ENCODE measurements around the gene ADGRB3. TPM values are rescaled to one million over a fixed set of nuclear protein-coding genes. Genes with fewer than 3 reads are reported as not detected.

The ADGRB3 gene
- total RNA-seq, 6 donors from 2014 or later, result 1.1 to 7.3 (median 3.0) TPM

- TF ChIP-seq POLR2A (IDR thresholded peaks at IDR 0.05) (no peak), CTCF (IDR thresholded peaks at IDR 0.05) (no peak), EP300 (IDR thresholded peaks at IDR 0.05) (no peak), POLR2AphosphoS5 (IDR thresholded peaks at IDR 0.05) (no peak)
- H3K9me3 ChIP-seq, result no peaks in the 10 kb centered on the region
- no peak for DNase-seq
- no peaks in the 10 kb centered on the region for H3K36me3 ChIP-seq
- H3K27ac ChIP-seq, result no peak overlapping the region
- no peak overlapping the region for H3K4me3 ChIP-seq
- WGBS, 2 donors, result 70 to 71% methylated on average over 4 of the region's 4 CpGs
- no peaks in the 10 kb centered on the region for H3K4me1 ChIP-seq
- no peak for ATAC-seq (ENCODE audit: low FRiP score in 2 of 2)
- no peaks in the 10 kb centered on the region for H3K27me3 ChIP-seq
These were observed 529.6 kb downstream of the ADGRB3 start for GRCh38 chr6:69164564-69165229.

- no peak overlapping the region for H3K4me3 ChIP-seq
- H3K36me3 ChIP-seq, result no peaks in the 10 kb centered on the region
- no peak for ATAC-seq (ENCODE audit: low FRiP score in 2 of 2)
- no peaks in the 10 kb centered on the region for H3K4me1 ChIP-seq
- TF ChIP-seq POLR2AphosphoS5 (IDR thresholded peaks at IDR 0.05), result no peak
- no peak for TF ChIP-seq CTCF (IDR thresholded peaks at IDR 0.05)
- TF ChIP-seq EP300 (IDR thresholded peaks at IDR 0.05), result no peak
- no peak for TF ChIP-seq POLR2A (IDR thresholded peaks at IDR 0.05)
- no peaks in the 10 kb centered on the region for H3K27me3 ChIP-seq
- DNase-seq, result no peak
- H3K27ac ChIP-seq, result no peak overlapping the region
- H3K9me3 ChIP-seq, result no peaks in the 10 kb centered on the region
These were observed 544.6 kb downstream of the ADGRB3 start for GRCh38 chr6:69179681-69180080.

GRCh38 chr6:69180361-69181067 lies 545.4 kb downstream of the ADGRB3 start:
- ATAC-seq (ENCODE audit: low FRiP score in 2 of 2) (no peak), DNase-seq (no peak)
- TF ChIP-seq POLR2A (IDR thresholded peaks at IDR 0.05) (no peak), CTCF (IDR thresholded peaks at IDR 0.05) (no peak), POLR2AphosphoS5 (IDR thresholded peaks at IDR 0.05) (no peak), EP300 (IDR thresholded peaks at IDR 0.05) (no peak)
- Histone ChIP-seq H3K27me3 (no peaks in the 10 kb centered on the region), H3K4me3 (no peak overlapping the region), H3K36me3 (no peaks in the 10 kb centered on the region), H3K4me1 (no peaks in the 10 kb centered on the region), H3K27ac (no peak overlapping the region), H3K9me3 (no peaks in the 10 kb centered on the region)
- 82 to 87% methylated on average over 6 to 7 of the region's 7 CpGs for WGBS, 2 donors

GRCh38 chr6:69181964-69182363 lies 546.9 kb downstream of the ADGRB3 start:
- no peaks in the 10 kb centered on the region for H3K4me1 ChIP-seq
- H3K9me3 ChIP-seq, result no peaks in the 10 kb centered on the region
- WGBS, 2 donors, result 80 to 82% methylated on average over 3 of the region's 3 CpGs
- H3K36me3 ChIP-seq, result no peaks in the 10 kb centered on the region
- DNase-seq, result no peak
- TF ChIP-seq EP300 (IDR thresholded peaks at IDR 0.05), result no peak
- TF ChIP-seq POLR2AphosphoS5 (IDR thresholded peaks at IDR 0.05), result no peak
- TF ChIP-seq POLR2A (IDR thresholded peaks at IDR 0.05), result no peak
- no peak for TF ChIP-seq CTCF (IDR thresholded peaks at IDR 0.05)
- no peak for ATAC-seq (ENCODE audit: low FRiP score in 2 of 2)
- H3K27me3 ChIP-seq, result no peaks in the 10 kb centered on the region
- no peak overlapping the region for H3K27ac ChIP-seq
- H3K4me3 ChIP-seq, result no peak overlapping the region

- H3K4me1 ChIP-seq, result no peaks in the 10 kb centered on the region
- ATAC-seq (ENCODE audit: low FRiP score in 2 of 2), result no peak
- no peaks in the 10 kb centered on the region for H3K9me3 ChIP-seq
- H3K36me3 ChIP-seq, result no peaks in the 10 kb centered on the region
- WGBS, 2 donors, result 79 to 82% methylated on average over 3 of the region's 3 CpGs
- H3K27ac ChIP-seq, result no peak overlapping the region
- no peak for TF ChIP-seq CTCF (IDR thresholded peaks at IDR 0.05)
- no peak for TF ChIP-seq POLR2A (IDR thresholded peaks at IDR 0.05)
- no peak for TF ChIP-seq POLR2AphosphoS5 (IDR thresholded peaks at IDR 0.05)
- TF ChIP-seq EP300 (IDR thresholded peaks at IDR 0.05), result no peak
- DNase-seq, result no peak
- no peaks in the 10 kb centered on the region for H3K27me3 ChIP-seq
- no peak overlapping the region for H3K4me3 ChIP-seq
These were observed 550.2 kb downstream of the ADGRB3 start for GRCh38 chr6:69185276-69185675.

All from upper lobe of left lung (tissue), 6 donors.